OCI-M1 (cell line): Measurements from ENCODE around the gene NPHP4.

Experiments
- DNase-seq: peaks from one replicate; lab custom pipeline; 2025; lab: John Stamatoyannopoulos, UW

The NPHP4 gene

GRCh38 chr1:5877683-5878530 lies 114.3 kb downstream of the NPHP4 start:
- no peak for DNase-seq

- DNase-seq, result no peak
Observed at GRCh38 chr1:5877001-5877400, 115.2 kb downstream of the NPHP4 start.

- DNase-seq, result no peak
Observed at GRCh38 chr1:5876094-5876650, 116.1 kb downstream of the NPHP4 start.

GRCh38 chr1:5875345-5875910 lies 116.8 kb downstream of the NPHP4 start:
- DNase-seq, result no peak

GRCh38 chr1:5874416-5875110 lies 117.7 kb downstream of the NPHP4 start:
- no peak for DNase-seq

- DNase-seq, result no peak
Observed at GRCh38 chr1:5873556-5873955, 118.7 kb downstream of the NPHP4 start.

GRCh38 chr1:5872886-5873285 lies 119.3 kb downstream of the NPHP4 start:
- no peak for DNase-seq

- no peak for DNase-seq
Observed at GRCh38 chr1:5868931-5869500, 123.2 kb downstream of the NPHP4 start.

- DNase-seq, result no peak
Observed at GRCh38 chr1:5865774-5866173, 126.5 kb downstream of the NPHP4 start.

GRCh38 chr1:5865056-5865455 lies 127.2 kb downstream of the NPHP4 start:
- no peak for DNase-seq

GRCh38 chr1:5864256-5864655 lies 128.0 kb downstream of the NPHP4 start:
- DNase-seq, result no peak

GRCh38 chr1:5863238-5863637 lies 129.0 kb downstream of the NPHP4 start:
- no peak for DNase-seq

- no peak for DNase-seq
Observed at GRCh38 chr1:5861871-5862825, 130.1 kb downstream of the NPHP4 start.

GRCh38 chr1:5860277-5860676 lies 131.9 kb downstream of the NPHP4 start:
- no peak for DNase-seq

GRCh38 chr1:5859766-5860165 lies 132.5 kb downstream of the NPHP4 start:
- no peak for DNase-seq

- no peak for DNase-seq
Observed at GRCh38 chr1:5858844-5859407, 133.3 kb downstream of the NPHP4 start.

GRCh38 chr1:5858246-5858645 lies 134.0 kb downstream of the NPHP4 start:
- no peak for DNase-seq

- no peak for DNase-seq
Observed at GRCh38 chr1:5857508-5858090, 134.6 kb downstream of the NPHP4 start.

- no peak for DNase-seq
Observed at GRCh38 chr1:5857011-5857410, 135.2 kb downstream of the NPHP4 start.

GRCh38 chr1:5856246-5856815 lies 135.9 kb downstream of the NPHP4 start:
- DNase-seq, result no peak
